GM19452 (cell line): ENCODE data around the gene SERGEF.
"Not testable (repeated sequence)": the region's sequence is repeated elsewhere in the genome, so short reads cannot be mapped to it uniquely, and the experiment has no call there.

ENCODE experiments used
- ATAC-seq: cut with Tn5 transposase; IDR thresholded peaks from one replicate; pipeline ENCODE4 v1.9.1; 2021; ENCODE audit not compliant: unreplicated experiment

SERGEF gene

GRCh38 chr11:17914957-17915356 is 97.9 kb downstream of the SERGEF start:
- ATAC-seq: no peak

DNA sequence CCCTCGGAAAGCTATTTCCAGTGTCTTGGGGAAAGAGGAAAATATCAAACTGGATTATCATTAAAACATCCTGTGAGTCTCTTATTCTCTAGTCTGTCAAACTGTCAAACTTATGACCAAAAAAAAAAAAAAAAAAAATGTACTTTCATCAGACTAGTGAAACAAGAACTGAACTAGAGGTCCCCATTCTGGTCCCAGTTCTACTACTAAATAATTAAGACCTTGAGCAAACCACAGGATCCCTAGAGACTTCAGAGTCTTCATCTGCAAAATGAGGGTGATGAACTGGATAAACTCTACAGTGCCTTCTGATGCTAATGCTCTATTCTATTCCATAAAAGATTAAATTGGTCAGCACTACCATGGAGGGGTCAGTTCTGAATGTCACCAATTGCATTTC is 105.8 kb downstream of the SERGEF start:
- ATAC-seq: no peak

DNA sequence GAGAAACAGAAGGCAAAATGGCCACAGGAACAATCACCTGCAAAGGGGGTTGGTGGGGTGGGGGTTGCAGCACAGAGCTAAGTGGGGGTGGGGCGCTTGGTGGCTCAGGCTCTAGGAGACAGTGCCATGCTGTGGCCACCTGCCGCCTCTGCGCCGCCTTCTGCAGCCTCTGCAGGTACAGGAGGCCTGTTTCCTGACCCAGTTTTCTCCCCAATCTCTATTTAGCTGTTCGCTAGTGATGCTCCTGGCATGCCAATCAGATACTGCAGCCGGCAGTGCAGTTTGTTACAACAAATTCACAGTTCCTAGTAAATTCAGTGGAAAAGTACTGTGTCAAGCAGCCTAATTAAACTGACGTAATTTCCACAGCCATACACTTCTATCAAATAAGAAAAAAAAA is 106.4 kb downstream of the SERGEF start:
- ATAC-seq: no peak

DNA sequence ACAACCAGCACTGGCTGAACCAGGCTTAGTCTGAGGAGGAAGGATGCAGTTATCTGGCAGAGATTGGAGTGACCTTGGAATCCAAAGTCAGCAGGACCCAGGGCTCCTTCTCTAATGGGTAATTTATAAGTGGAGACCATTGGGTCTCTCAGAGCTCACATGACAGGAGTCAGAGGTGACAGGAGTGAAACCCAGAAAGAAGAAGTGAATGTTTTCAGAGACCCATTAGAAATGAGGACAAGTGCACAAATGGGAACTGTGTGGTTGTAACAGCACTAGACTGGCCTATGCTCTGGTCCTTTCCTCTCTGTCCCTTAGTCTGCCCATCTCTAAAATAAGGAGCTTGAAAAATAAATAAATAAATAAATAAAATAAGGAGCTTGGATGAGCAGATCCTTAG is 107.4 kb downstream of the SERGEF start:
- ATAC-seq: peak; percentile 93

- no peak for ATAC-seq
Observed at GRCh38 chr11:17901481-17901880, 111.4 kb downstream of the SERGEF start.

- no peak for ATAC-seq
Observed at GRCh38 chr11:17898782-17899181, 114.1 kb downstream of the SERGEF start.

- ATAC-seq: no peak
Observed at GRCh38 chr11:17898071-17898470, 114.8 kb downstream of the SERGEF start.

DNA sequence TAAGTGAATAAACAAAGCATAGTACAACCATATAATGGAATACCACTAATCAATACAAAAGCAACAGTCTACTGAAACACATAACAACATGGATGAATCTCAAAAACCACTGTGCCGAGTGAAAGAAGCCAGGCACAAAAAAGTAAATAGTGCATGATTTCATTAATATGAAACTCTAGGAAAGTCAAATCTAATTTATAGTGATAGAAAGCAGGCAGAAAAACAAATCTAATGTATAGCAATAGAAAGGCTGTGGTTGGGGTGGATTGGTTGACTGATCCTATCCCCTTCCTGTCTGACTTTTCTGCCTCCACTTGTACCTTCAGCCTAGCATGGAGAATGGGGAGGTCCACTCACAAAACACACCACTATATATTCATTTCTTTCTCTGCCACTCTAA is 115.4 kb downstream of the SERGEF start:
- ATAC-seq: no peak

DNA sequence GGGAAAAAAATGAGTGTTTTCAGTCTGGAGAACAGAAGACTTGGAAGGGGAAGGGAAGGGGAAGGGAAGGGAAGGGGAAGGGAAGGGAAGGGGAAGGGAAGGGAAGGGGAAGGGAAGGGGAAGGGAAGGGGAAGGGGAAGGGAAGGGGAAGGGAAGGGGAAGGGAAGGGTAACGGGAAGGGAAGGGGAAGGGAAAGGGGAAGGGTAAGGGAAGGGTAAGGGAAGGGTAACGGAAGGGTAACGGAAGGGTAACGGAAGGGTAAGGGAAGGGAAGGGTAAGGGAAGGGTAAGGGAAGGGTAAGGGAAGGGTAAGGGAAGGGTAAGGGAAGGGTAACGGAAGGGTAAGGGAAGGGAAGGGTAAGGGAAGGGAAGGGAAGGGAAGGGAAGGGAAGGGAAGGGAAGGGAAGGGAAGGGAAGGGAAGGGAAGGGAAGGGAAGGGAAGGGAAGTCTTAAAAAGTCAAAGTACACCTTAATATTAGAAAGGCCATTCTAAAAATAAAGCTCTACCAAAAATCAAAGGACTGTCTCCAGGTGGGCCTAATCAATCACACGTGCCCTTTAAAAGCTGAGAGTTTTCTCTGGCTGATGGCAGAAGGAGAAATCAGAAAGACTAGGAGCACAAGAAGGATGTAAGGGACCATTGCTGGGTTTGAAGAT is 116.2 kb downstream of the SERGEF start:
- ATAC-seq: not testable (repeated sequence)

DNA sequence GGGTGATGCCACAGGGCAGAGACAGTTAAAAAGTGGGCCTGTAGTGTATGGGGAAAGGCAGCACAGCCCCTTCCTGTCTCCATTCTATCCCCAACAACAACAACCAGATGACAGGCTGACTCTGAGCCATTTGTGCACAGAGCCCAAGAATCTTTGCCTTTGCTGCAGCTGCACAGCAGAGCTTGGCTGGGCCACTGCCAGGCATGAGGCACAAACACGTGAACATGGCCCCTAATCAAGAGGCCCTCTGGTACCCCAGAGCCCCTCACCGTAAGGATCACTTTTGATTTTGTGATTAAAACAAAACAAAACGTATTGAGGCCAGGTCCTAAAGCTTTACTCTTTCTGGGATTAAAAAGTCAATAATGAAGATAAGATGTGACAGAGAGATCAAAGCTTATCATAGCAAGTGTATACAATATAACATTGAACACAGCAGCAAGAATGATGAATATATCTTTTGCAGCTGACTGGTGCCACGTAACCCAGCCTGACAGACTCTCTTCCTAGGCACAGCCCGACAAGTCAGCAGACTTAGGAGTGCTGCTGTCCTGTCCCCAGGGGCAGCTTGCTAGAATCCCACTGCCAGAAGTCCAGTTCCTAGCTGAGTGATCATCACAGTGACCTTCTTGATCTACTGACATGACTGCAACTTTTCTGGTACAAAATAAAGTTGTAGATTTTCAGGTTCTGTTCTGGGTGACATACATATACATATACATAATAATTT is 117.8 kb downstream of the SERGEF start:
- ATAC-seq: no peak

DNA sequence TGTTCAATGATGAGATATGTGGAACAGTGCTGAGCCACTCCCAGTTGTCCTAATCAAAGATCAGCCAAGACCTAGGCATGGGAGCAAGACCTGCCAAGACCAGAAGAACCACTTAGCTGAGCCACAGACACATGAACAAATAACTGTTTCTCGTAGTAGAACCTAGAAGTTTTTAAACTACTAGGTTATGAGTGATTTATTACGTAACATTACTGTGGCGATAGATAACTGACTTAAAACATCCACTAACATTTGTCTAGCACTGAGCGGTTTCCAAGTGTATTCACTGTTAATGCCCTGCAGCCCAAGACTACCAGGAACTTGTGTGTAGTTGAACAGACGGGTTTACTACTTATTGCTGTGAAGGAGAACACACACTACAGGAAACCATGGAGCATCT is 120.4 kb downstream of the SERGEF start:
- no peak for ATAC-seq

GRCh38 chr11:17890325-17890724 is 122.5 kb downstream of the SERGEF start:
- no peak for ATAC-seq

GRCh38 chr11:17887779-17888178 is 125.1 kb downstream of the SERGEF start:
- ATAC-seq: no peak

DNA sequence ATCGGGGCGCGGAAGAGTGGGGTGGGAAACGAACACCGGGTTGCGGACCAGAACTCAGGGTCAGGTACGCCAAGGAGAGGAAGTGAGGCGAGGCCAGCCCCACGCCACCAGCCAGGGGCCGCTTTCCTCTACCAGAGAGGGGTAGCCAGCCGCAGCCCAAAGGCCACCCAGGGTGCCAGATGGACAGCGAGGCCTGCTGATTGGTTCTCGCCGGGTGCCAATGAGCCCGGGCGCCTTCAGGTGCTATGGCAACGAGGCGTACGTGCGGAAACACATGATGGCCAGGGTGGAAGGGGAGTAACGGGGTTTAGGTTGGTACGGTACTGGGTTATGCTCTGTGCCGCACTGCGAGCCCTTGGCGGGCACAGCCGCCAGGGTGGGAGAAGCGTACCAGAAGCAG is 128.9 kb downstream of the SERGEF start:
- no peak for ATAC-seq

DNA sequence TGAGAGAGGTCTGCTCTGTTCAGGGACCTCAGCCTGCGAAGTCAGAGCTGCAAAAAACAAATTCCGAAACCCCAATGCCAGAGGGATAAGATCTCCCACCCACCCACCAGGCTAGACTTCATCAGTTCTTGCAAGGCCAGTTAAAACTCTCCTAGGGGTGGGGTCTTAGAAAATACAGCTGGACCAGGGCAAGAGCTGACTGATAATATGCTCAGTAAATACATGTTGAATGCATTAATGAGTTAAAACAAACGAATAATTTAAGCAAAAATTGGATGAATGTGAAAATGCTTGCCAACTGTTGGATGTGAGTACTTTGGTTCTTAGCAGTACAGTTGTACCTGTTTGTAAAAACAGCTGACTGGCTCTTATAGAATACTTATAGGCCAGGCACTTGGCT is 129.8 kb downstream of the SERGEF start:
- no peak for ATAC-seq

GRCh38 chr11:17878743-17879142 is 134.1 kb downstream of the SERGEF start:
- ATAC-seq: no peak

- no peak for ATAC-seq
Observed at GRCh38 chr11:17877886-17878285, 135.0 kb downstream of the SERGEF start.

GRCh38 chr11:17876827-17877226 is 136.0 kb downstream of the SERGEF start:
- no peak for ATAC-seq

DNA sequence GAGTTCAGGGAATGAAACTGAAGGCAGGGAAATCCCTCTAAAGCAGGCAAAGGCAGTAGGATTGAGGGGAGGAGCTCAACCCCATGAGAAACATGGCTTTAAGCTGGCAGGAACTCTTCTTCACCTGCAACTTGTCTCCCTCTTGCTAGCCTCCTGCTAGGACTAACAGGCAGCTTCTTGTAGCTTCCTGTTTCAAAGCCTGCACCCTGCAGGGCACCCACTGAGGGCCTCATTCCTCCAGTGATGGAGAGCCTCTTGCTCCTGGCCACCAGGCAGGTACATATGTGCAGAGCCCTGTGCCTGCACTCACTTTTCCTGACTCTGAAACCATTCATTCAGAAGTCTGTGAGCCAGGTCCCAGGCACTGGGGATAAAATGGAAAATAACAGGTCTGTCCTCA is 137.0 kb downstream of the SERGEF start:
- ATAC-seq: no peak

DNA sequence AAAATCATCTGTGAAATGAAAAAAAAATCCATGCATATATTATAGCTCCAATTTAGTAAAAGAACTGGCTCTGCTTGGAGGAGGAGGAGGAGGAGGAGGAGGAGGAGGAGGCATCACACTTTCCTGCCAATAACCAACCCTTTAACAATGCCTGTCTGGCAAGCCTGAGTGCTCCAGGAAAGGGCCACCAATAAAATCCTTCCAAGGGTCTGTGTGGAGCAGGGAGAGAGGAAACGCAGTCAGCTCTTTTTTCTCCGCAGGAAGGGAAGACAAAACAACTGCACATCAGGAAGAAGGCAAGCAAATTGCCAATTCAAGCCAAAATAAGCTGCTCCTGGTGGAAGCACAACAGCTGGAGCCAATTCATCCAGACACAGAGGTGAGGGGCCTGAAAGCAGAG is 139.3 kb downstream of the SERGEF start:
- ATAC-seq: no peak

- not testable (repeated sequence) for ATAC-seq
Observed at GRCh38 chr11:17868398-17868797, 144.4 kb downstream of the SERGEF start.

DNA sequence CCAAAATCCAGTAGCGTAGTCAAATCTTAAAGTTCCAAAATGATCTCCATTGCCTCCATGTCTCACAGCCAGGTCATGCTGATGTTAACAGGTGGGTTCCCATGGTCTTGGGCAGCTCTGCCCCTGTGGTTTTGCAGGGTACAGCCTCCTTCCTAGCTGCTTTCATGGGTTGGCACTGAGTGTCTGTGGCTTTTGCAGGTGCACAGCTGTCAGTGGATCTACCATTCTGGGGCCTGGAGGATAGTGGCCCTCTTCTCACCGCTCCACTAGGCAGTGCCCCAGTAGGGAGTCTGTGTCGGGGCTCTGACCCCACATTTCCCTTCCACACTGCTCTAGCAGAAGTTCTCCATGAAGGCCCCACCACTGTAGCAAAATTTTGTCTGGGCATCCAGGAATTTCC is 145.5 kb downstream of the SERGEF start:
- no peak for ATAC-seq
